Activated CD8-positive, alpha-beta T cell treated with anti-CD3 and anti-CD28 coated beads for 36 hours (primary cell): ENCODE data around the gene HTR1B. TPM values are rescaled to one million over a fixed set of nuclear protein-coding genes. Genes with fewer than 3 reads are reported as not detected.

Experiments used
- ATAC-seq: fragments of 200-7000 bp; cut with Tn5 transposase; one replicate; pipeline ENCODE4 v1.10.0; 2021; ENCODE audit warnings: mild to moderate bottlenecking, moderate library complexity
- CTCF ChIA-PET: fragments of 350-600 bp; sonication (Branson Sonifier 250); formaldehyde crosslinking; loops from one replicate; lab custom pipeline; 2021; ENCODE audit warnings: antibody characterized with exemption; lab: Charles Lee
- POLR2A ChIA-PET: fragments of 350-600 bp; sonication (Branson Sonifier 250); formaldehyde crosslinking; loops from one replicate; lab custom pipeline; 2021; ENCODE audit warnings: antibody characterized with exemption; lab: Charles Lee
- DNase-seq: peaks from one replicate; pipeline ENCODE4 v3.0.0-alpha.2; 2020
- H3K27ac Mint-ChIP-seq: one replicate; pipeline ENCODE4 v1.8.0; 2021; ENCODE audit warnings: mild to moderate bottlenecking, mixed read lengths
- H3K27me3 Mint-ChIP-seq: one replicate; pipeline ENCODE4 v1.8.0; 2021; ENCODE audit warnings: mixed read lengths
- H3K36me3 Mint-ChIP-seq: one replicate; pipeline ENCODE4 v1.8.0; 2021; ENCODE audit warnings: low read depth, mixed read lengths
- H3K4me1 Mint-ChIP-seq: one replicate; pipeline ENCODE4 v1.8.0; 2021; ENCODE audit warnings: low read depth, mixed read lengths
- H3K4me3 Mint-ChIP-seq: one replicate; pipeline ENCODE4 v1.8.0; 2021; ENCODE audit warnings: mild to moderate bottlenecking, moderate library complexity, mixed read lengths
- H3K9me3 Mint-ChIP-seq: one replicate; pipeline ENCODE4 v1.8.0; 2021; ENCODE audit warnings: mixed read lengths
- CTCF ChIP-seq: fragments of 200-600 bp; IDR thresholded peaks from one replicate; pipeline ENCODE4 v1.8.0; 2022; ENCODE audit warnings: antibody characterized with exemption, mild to moderate bottlenecking
- intact Hi-C: fragments of 100-400 bp; cut with micrococcal nuclease; formaldehyde crosslinking; loops from one replicate; pipeline ENCODE4 v1.10.0; 2022
- total RNA-seq, 2 experiments: library from RNA; stranded (reverse); gene quantifications; one replicate each; pipeline ENCODE4 v1.2.3, GENCODE V29; 2021

The HTR1B gene
- not detected for total RNA-seq

GRCh38 chr6:77463308-77463860 is at the start of gene HTR1B:
TSS of gene HTR1B (minus strand) at chr6:77463491. CDS start at chr6:77463403, 88 bp downstream.
- no peak for ATAC-seq
- no peaks in the 10 kb centered on the region for H3K9me3 Mint-ChIP-seq
- ChIA-PET CTCF (interaction anchor here (1.4 kb wide), 1 partner anchor 15 kb away, joined by 3 read pairs; no protein-coding TSS in a partner anchor), POLR2A (no interaction called here)
- intact Hi-C loops: no loop called here
- TF ChIP-seq CTCF: no peak
- no peaks in the 10 kb centered on the region for H3K36me3 Mint-ChIP-seq
- no peak for DNase-seq
- no peak within 1 kb of the TSS for H3K27ac Mint-ChIP-seq
- H3K4me3 Mint-ChIP-seq: no peak within 1 kb of the TSS
- peaks cover 9% of the 10 kb centered on the region for H3K4me1 Mint-ChIP-seq
- peaks cover 61% of the 10 kb centered on the region for H3K27me3 Mint-ChIP-seq

GRCh38 chr6:77512554-77512953 is 49.3 kb upstream of the HTR1B start:
- no peak overlapping the region for H3K4me3 Mint-ChIP-seq
- ChIA-PET POLR2A (interaction anchor here (0.7 kb wide), 1 partner anchor 852 kb away, joined by 3 read pairs; no protein-coding TSS in a partner anchor), CTCF (no interaction called here)
- ATAC-seq (no peak), DNase-seq (no peak)
- H3K36me3 Mint-ChIP-seq: no peaks in the 10 kb centered on the region
- H3K27ac Mint-ChIP-seq: no peak overlapping the region
- H3K27me3 Mint-ChIP-seq: no peaks in the 10 kb centered on the region
- H3K9me3 Mint-ChIP-seq: peaks cover 19% of the 10 kb centered on the region
- no peak for TF ChIP-seq CTCF
- H3K4me1 Mint-ChIP-seq: no peaks in the 10 kb centered on the region
- intact Hi-C loops: no loop called here

GRCh38 chr6:77511860-77512259 is 48.6 kb upstream of the HTR1B start:
- ATAC-seq: no peak
- H3K27ac Mint-ChIP-seq: no peak overlapping the region
- H3K4me1 Mint-ChIP-seq: no peaks in the 10 kb centered on the region
- intact Hi-C loops: no loop called here
- H3K4me3 Mint-ChIP-seq: no peak overlapping the region
- no peaks in the 10 kb centered on the region for H3K27me3 Mint-ChIP-seq
- no peaks in the 10 kb centered on the region for H3K36me3 Mint-ChIP-seq
- ChIA-PET POLR2A (interaction anchor here (0.7 kb wide), 2 partner anchors 477 to 853 kb away, joined by 3 read pairs; no protein-coding TSS in a partner anchor), CTCF (no interaction called here)
- H3K9me3 Mint-ChIP-seq: peaks cover 19% of the 10 kb centered on the region
- no peak for DNase-seq
- TF ChIP-seq CTCF: no peak

- intact Hi-C loops: no loop called here
- Mint-ChIP-seq H3K9me3 (no peaks in the 10 kb centered on the region), H3K27me3 (no peaks in the 10 kb centered on the region), H3K36me3 (no peaks in the 10 kb centered on the region), H3K27ac (no peak overlapping the region), H3K4me3 (no peak overlapping the region), H3K4me1 (no peaks in the 10 kb centered on the region)
- ChIA-PET CTCF (interaction anchor here (0.7 kb wide), 1 partner anchor 36 kb away, joined by 3 read pairs; no protein-coding TSS in a partner anchor), POLR2A (no interaction called here)
- DNase-seq (no peak), ATAC-seq (no peak)
- TF ChIP-seq CTCF: no peak
Observed at GRCh38 chr6:77502981-77503380, 39.7 kb upstream of the HTR1B start.

- CTCF ChIA-PET: interaction anchor here (1.1 kb wide), 1 partner anchor 9 kb away, joined by 4 read pairs; no protein-coding TSS in a partner anchor
- POLR2A ChIA-PET: no interaction called here
- Mint-ChIP-seq H3K9me3 (no peaks in the 10 kb centered on the region), H3K36me3 (no peaks in the 10 kb centered on the region), H3K4me3 (no peak overlapping the region), H3K27ac (no peak overlapping the region), H3K4me1 (no peaks in the 10 kb centered on the region), H3K27me3 (no peaks in the 10 kb centered on the region)
- DNase-seq (no peak), ATAC-seq (no peak)
- TF ChIP-seq CTCF: no peak
- intact Hi-C loops: no loop called here
Observed at GRCh38 chr6:77492530-77492929, 29.2 kb upstream of the HTR1B start.
